ENCODE measurements around the gene SLC19A3.
"Not testable (repeated sequence)": the region's sequence is repeated elsewhere in the genome, so short reads cannot be mapped to it uniquely, and the experiment has no call there.

Gene SLC19A3

GRCh38 chr2:227701556-227701955 is 16.3 kb downstream of the SLC19A3 start:
- DNase-seq = no peak

- no peak for DNase-seq
Measured at GRCh38 chr2:227696990-227697679, 20.7 kb downstream of the SLC19A3 start.

GRCh38 chr2:227687189-227687588 is 30.6 kb downstream of the SLC19A3 start:
- no peak for DNase-seq

- no peak for DNase-seq
Measured at GRCh38 chr2:227684258-227684657, 33.6 kb downstream of the SLC19A3 start.

- no peak for DNase-seq
Measured at GRCh38 chr2:227677928-227678327, 39.9 kb downstream of the SLC19A3 start.

- no peak for DNase-seq
Measured at GRCh38 chr2:227674485-227674884, 43.3 kb downstream of the SLC19A3 start.

GRCh38 chr2:227673620-227674019 is 44.2 kb downstream of the SLC19A3 start:
- not testable (repeated sequence) for DNase-seq

- DNase-seq = no peak
Measured at GRCh38 chr2:227671170-227671905, 46.5 kb downstream of the SLC19A3 start.

GRCh38 chr2:227666631-227667170 is 51.1 kb downstream of the SLC19A3 start, which contains the start of gene SCYGR5:
Gene SCYGR5 (plus strand): TSS chr2:227666804. CDS start chr2:227666804, 0 bp downstream.
- DNase-seq = not testable (repeated sequence)

GRCh38 chr2:227665189-227665940 is 52.5 kb downstream of the SLC19A3 start:
- no peak for DNase-seq

GRCh38 chr2:227661827-227662226 is 56.0 kb downstream of the SLC19A3 start:
- no peak for DNase-seq

GRCh38 chr2:227661025-227661649 is 56.7 kb downstream of the SLC19A3 start:
- no peak for DNase-seq

- DNase-seq = no peak
Measured at GRCh38 chr2:227657199-227657845, 60.5 kb downstream of the SLC19A3 start.

- DNase-seq = no peak
Measured at GRCh38 chr2:227655454-227655853, 62.4 kb downstream of the SLC19A3 start.

- DNase-seq = no peak
Measured at GRCh38 chr2:227654426-227654825, 63.4 kb downstream of the SLC19A3 start.

- no peak for DNase-seq
Measured at GRCh38 chr2:227653419-227653818, 64.4 kb downstream of the SLC19A3 start.

GRCh38 chr2:227643990-227644551 is 73.8 kb downstream of the SLC19A3 start:
- DNase-seq = no peak

GRCh38 chr2:227642656-227643055 is 75.2 kb downstream of the SLC19A3 start:
- no peak for DNase-seq

- no peak for DNase-seq
Measured at GRCh38 chr2:227634201-227634600, 83.6 kb downstream of the SLC19A3 start.

Data from CD4-positive, alpha-beta T cell treated with Interleukin-15 for 1 hour (primary cell).